ENCODE results near the gene MAFG.
A peak's percentile ranks its signal among the peaks of the same experiment; 100 is the strongest.

MAFG gene

DNA sequence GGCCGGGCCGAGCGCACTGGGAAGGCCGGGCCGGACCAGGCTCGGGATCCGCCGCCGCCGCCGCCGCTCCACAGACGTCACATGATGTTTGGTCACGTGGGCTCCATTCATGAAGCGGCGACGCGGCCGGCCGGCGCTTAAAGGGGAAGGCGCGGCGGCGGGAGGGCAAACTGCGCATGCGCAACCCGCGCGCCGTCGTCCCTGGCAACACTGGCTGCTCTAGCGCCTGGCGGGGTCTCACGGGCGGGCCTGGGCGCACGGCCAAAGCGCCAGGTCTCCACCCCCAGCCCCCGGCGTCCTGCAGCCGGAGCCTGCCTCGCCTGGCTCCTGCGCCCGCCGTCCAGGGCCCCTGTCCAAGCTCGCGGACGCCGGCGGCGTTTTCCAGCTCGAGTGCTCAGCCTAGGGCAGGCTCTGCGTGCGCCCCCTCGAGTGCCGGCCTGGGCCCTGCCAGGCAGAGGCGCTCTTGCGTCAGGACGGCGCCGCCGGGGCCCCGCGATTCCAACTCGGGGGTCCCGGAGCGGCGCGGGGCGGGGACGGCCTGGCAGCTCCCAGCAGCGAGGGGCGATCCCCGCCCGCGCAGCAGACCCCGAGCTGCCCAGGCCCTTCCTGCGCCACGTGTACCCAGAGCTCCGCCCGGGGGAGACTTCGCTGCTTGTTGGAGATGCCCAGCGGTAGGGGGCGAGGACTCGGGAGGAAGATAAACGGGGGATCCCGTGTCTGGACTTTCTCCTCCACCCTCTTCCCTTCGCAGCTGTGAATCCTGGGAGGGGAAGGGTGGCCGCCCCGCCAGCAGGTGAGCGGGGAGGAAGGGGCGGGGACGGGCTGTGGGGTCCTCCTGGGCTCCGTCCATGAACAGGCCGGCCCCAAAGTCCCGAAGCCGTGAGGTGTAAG, at the start of gene MAFG:
Gene MAFG, minus strand, starts transcription at position 83 of the 891 bp plus-strand sequence. CDS start 4,550 bp downstream, outside the sequence.
- DNase-seq (ENCODE audit: low read depth, low spot score), result peak; percentile 33
- peak within 1 kb of the TSS; percentile 89 for H3K27ac ChIP-seq

DNA sequence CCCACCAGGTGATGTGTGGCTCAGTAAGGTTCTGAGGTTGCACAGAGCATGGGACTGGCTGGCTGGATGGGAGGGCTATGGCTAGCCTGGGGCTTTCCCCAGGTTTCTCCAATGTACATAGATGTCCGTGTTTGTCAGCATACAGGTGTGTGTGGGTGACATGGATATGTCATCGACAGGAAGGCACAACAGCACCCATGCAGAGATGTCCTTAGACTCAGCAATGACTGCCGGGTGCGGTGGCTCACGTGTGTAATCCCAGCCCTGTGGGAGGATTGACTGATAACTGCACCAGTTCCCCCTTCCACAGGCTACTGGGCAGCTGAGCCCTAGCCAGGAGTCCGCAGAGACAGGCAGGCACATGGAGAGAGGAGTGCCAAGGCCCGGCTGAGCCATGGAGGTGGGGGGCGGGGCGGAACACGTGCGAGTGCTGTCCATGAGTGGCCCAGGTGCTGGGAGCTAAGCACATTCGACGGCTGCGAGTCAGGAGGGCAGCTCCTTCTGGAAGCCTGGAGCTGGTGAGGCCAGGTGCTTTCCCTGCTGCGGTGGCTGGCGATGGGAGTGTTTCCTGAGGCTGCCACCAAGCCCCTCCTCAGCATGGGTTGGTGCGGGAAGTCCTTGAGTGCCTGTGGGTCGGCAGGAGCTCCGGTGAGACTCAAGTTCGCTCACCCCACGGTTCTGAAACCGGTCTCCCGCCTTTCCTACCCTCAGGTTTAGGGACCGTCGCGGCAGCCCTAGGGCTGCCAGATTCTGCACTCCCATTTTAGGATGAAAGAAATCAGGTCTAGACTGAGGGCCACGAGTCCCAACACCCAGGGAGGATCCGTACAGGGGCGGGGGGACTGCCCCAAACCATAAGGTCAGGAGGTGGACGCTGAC, 49.0 kb upstream of the MAFG start:
- DNase-seq (ENCODE audit: low read depth, low spot score), result no peak
- peak overlapping the region; percentile 67 for H3K27ac ChIP-seq

DNA sequence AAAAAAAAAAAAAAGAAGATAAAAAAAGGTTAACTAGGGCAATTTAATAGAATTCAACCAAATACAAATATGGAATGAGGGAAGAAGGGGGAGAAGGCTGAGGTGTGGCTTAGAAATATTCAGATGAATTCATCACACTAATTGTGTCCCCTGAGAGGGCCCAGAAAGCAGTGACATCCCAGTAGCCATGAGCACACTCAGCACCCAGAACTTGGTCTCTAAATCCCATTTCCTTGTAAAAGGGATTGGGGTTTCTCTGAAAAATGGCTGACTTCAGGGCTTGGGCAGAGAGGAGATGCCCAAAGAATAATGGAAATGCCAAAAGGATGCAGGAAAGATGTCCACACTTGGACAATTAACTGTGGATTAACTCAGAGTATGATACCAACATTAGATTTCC, 45.9 kb upstream of the MAFG start:
- DNase-seq (ENCODE audit: low read depth, low spot score), result no peak
- no peak overlapping the region for H3K27ac ChIP-seq

DNA sequence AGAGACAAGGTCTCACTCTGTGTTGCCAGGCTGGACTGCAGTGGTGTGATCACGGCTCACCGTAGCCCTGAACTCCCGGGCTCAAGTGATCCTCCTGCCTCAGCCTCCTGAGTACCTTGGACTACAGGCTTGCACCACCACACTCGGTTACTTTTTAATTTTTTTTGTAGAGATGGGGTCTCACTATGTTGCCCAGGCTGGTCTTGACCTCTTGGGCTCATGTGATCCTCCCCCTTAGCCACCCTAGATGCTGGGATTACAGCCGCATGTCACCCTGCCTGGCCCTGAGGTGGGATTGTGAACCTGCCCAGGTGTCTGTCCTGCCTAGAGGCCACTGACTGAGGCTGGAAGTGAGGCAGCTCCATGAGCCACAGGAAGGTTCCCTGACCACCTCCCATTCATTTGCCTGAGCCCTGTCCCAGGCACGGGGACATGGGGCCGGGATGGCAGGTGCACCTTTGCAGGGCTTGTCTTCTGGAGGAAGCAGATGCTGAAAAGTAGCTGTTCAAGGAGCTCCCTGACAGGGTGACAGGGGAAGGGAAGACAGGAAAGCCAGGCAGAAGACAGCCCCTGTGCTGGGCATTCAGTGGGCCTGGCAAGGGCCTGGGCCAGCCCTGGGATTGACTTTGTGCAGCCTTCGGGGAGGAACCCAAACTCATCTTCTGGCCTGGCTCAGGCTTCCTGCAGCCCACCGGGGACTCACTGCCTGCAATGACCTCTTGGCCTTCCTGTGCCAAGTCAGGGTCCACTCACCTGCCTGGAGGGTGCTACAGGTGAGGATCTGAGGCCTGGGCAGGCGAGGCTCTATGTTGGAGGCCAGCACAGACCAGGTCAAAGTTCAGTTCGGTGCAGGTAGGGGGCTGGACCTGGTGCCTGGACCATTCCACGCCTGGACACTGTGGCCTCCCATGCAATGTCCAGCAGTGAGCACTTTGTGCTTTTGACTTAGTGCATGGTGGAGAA, 41.6 kb upstream of the MAFG start:
- DNase-seq (ENCODE audit: low read depth, low spot score), result no peak
- H3K27ac ChIP-seq, result no peak overlapping the region

DNA sequence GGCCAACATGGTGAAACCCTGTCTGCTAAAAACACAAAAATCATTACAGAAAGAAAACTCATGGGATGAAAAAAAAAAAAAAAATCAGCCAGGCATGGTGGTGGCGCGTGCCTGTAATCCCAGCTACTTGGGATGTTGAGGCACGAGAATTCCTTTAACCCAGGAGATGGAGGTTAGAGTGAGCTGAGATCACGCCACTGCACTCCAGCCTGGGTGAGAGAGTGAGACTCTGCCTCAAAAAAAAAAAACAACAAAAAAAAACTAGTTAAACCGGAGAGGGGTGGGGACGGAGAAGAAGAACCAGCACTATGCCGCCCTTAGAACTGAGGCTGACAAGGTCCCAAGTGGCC, 40.8 kb upstream of the MAFG start:
- no peak overlapping the region for H3K27ac ChIP-seq
- no peak for DNase-seq (ENCODE audit: low read depth, low spot score)

DNA sequence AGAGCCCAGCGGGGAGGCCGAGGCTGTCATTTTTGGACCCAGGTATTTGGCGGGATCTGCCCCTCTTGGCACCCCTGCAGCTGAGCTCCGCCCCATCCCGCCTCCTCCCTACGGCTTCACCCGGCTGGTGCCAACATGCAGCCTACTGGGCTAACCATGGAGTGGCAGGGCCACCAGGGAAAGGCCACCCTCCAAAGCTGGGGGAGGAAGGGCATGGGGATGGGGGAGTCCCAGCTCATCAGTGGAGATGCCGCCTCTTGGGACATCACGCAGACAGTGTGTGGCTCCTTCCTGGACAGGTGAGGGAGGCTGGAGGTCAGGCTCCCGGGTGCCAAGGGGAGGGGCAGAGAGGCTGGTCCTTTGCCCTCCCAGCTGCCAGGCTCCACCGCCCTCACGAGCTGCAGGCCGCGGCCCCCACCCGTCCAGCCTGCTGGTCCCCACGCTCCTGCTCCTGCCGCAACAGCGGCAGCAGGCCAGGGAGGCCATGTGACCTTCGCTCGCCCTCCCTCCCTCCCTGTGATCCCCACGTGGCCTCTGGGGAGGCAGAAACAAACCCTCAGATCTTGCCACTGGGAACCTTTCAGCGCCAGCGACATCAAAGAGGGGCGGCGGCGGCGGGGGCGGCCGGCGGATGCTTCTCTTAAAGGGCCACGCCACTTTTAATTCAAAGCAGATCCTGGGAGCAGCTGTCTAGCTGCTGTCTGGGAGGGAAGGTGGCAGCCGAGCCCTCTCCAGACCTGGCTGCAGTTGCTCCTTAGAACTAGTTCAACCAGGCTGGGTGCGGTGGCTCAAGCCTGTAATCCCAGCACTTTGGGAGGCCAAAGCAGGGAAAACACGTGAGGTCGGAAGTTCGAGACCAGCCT, 40.2 kb upstream of the MAFG start:
- DNase-seq (ENCODE audit: low read depth, low spot score), result no peak
- no peak overlapping the region for H3K27ac ChIP-seq

DNA sequence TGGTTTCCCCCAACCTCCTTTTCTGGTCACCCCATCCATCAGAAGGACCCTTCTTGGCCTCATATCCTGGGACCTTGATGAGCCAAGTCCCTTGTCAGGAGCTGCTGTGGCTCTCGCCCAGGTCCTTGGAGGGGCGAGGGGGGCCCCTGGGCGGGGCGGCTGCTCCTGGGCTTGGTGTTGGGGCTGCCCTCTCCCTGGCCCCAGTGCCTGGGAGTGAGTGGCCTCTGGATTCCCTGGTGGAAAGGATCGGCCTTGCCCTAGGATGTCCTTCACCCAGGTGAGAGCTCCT, 39.7 kb upstream of the MAFG start:
- no peak for DNase-seq (ENCODE audit: low read depth, low spot score)
- H3K27ac ChIP-seq, result no peak overlapping the region

DNA sequence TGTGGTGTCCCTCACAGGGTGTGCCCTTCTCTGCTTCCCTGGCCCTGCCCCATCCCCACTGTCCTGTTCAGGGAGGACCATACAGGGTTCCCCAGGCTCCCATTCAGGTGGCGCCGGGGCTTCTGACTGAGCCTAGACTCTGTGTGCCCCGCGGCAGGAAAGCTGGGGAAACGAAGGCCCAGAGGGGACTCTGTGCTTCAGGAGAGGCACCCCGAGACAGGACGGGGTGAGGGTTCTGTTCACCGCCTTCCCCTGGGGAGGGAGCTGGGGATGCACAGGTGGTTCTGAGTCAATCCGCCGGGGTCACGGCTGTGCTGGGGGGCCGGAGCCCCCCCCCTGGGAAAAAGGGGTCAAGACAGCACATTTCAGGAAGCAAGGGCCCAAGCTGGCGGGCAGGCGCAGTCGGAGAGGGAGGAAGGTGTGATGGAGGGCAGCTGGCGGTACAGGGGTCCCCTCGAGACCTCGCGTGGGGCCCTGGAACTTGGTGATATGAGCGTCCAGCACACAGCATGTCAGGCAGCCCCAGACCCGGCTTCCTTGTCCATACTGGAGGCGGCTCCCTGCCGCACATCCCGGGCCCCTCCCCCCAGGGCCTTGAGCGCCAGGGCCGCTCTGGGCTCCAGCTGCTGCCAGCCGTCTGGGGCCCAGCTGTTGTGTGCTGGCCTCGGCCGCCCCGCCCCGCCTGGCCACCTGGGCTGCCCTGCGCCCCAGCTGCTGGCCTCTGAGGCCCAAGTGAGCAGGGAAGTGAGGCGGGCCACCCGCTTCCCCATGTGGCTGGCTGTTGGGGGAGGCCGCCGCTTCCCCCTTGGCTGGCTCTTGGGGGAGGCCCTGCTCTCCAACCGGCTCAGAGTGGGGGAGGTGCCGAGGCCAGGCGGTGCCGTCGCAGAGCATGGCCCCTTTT, 39.1 kb upstream of the MAFG start:
- no peak for DNase-seq (ENCODE audit: low read depth, low spot score)
- H3K27ac ChIP-seq, result no peak overlapping the region

DNA sequence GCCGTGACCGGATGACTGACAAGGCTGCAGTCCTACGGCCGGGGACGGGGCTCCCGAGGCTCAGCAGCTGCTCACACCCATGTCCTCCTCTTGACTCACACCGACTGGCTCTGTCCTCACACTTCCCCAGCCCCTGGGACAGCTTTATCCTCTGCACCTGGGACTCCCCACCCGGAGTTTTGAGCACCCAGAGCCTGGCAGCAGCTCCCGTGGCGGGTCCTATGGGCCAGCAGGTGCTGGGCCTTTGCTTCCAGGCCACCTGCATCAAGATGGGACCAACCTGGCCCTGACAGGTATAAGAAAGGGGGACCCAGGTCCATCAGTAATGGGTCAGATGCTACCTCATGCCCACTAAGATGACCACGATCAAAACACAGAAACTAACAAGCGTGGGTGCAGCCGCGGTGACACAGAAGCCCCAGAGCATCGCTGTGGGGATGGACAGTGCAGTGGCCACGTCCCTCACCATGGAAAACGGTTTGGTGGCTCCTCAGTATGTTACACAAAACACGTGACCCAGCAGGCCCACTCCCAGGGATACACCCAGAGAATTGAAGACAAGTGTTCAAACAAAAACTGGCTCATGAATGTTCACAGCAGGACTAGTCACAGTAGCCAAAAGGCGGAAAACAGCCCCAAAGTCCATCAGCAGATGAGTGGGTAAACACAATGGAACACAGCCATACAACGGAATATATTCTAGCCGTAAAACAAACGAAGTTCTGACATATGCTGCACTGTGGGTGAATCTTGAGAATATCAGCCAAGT, 36.7 kb upstream of the MAFG start:
- no peak for DNase-seq (ENCODE audit: low read depth, low spot score)
- H3K27ac ChIP-seq, result no peak overlapping the region

DNA sequence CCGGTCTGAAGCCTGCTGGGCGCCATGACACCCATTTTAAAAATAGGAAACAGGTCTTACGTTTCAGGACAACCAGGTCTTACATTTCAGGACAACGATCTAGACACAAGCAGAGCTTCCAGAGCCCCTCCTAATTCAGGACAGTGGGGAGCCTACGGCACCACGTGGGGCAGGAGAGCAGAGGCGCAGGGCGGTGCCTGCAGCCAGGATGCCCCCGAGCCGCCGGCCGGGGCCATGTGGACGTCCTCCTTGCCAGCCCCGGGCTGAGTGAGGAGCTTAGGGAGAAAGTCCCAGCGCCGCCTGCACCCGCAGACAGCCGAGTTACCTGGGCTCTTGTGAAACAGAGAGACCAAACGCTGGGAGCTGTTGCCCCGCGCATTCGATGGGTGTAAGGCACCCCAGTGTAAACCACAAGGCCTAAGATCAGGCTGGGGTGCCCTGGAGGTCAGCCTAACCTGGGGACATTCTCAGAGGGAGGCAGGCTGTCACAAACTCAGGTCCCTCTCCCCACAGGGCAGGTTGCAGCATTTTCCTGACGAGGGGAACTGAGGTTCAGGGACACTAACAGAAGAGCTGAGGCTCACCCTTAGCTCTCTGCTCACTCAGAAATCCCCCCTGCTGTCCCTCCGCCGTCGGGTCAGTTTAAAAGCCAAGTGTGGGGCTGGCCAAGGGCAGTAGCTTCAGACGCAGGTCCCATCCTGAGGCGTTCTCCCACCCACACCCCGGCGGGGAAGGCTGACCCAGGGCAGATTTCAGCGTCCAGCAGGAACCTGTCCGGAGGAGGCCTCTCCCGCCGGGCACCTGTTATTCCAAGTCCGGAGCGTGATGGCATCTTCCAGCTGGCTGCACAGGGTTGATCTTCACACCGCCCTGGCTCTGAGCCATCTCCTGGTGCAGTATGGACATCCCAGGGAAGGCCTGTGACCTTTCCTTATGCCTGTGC, 35.2 kb upstream of the MAFG start:
- no peak overlapping the region for H3K27ac ChIP-seq
- no peak for DNase-seq (ENCODE audit: low read depth, low spot score)

DNA sequence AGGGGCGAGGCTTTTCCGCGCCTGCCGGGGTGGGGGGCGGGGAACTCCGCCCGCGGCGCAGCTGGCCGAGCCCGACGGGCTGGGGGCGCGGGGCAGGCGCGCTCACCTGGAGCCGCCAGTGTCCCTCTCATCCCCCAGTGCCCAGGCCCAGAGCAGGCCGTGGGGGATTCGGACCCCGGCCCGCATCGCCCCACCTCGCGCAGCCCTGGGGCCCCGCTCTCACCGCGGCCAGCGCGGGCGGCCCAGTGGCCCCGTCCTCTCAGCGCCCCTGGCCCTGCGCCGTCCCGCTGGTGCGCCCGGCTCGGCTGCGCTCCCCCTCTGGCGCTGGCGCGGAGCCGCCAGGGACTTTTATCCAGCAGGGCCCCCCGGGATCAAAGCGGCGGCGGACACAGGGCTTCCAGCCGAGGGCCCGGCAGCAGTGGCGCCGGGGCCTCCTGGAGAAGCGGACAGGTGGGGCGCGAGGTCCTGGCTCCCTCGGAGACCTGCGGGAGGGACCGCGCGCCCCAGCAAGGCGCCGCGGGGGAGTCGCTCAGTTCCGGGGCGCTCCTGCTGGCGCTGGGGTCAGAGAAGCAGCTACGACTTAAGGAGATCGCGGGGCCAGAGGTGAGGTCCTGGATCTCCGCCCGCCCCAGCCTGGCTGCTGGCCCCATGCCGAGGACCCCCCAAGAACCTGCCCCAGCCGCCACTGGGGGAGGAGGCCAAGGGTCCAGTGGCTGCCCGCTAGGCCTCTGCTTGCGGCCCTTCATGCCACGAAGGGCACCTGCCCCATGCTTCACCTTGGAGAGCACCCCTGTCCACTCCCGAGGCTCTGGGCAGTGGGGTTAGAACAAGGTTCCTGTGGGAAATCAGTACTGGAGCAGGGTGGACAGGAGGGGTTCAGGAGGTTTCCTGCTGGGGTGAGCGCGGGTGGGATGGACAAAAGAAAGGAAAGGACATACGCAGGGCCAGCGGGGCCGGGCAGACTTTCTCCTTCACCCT, 34.3 kb upstream of the MAFG start:
- no peak overlapping the region for H3K27ac ChIP-seq
- no peak for DNase-seq (ENCODE audit: low read depth, low spot score)

DNA sequence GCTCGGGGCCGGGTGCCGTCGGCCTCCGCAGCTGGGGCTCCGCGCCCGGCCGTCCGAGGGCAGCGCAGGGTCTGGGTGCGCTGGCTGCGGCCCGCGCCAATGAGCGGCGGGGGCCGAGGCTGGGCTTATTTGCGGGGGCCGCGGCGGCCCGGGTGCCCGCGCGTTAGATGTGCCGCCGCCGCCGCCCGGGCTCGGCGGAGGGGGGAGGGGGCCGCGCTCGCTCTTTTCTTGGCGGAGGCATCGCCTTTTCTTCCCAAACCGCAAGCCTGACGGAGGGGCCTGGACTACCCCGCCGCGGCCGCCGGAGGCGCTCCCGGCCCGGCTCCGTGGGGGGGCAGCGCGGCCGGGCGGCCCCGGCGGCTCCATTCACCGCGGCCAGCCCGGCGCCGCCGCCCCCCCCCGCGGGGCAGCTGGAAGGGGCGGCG, 33.6 kb upstream of the MAFG start, which contains the start of gene NOTUM:
Gene NOTUM, minus strand, starts transcription at position 101 of the 425 bp plus-strand sequence. CDS start 278 bp downstream, outside the sequence.
- no peak for DNase-seq (ENCODE audit: low read depth, low spot score)
- H3K27ac ChIP-seq, result no peak within 1 kb of the TSS

DNA sequence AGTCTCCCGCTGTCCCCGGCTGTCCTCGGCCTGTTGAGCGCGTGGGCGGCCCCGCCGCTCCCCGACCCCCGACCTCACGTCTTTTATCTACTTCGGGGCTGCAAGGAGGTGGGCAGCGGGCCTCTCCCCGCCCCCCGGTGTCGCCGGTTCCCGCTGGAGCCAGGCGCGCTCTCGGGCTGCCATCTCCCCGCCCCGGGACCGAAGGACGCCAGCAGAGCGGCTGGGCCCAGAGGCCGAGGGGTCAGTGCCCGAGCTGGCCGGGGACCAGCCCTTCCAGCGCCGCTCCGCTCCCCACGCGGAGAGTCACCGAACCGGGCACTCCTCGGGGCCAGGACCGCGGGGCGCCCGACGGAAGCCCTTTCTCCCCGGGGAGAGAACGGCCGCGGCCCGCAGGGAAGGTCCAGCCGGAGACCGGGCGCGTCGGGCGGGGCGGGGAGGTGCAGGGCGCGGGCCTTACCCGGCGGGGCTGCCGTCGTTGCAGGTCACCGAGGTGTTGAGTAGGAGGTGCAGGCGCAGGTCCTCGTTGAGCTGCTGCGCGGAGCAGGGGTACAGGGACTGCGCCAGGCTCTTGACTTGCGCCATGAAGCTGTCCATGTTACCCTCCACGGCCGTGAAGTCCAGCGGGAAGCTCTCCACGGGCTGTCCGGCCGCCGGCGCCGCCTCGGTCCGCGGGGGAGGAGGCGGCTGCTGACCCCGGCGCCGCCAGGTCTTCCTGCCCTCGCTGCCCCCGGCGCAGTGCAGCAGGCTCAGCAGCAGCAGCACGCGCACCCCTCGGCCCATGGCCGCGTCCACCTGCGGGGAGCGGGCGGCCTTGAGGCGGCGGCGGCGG, 32.8 kb upstream of the MAFG start:
- H3K27ac ChIP-seq, result no peak overlapping the region
- DNase-seq (ENCODE audit: low read depth, low spot score), result no peak

DNA sequence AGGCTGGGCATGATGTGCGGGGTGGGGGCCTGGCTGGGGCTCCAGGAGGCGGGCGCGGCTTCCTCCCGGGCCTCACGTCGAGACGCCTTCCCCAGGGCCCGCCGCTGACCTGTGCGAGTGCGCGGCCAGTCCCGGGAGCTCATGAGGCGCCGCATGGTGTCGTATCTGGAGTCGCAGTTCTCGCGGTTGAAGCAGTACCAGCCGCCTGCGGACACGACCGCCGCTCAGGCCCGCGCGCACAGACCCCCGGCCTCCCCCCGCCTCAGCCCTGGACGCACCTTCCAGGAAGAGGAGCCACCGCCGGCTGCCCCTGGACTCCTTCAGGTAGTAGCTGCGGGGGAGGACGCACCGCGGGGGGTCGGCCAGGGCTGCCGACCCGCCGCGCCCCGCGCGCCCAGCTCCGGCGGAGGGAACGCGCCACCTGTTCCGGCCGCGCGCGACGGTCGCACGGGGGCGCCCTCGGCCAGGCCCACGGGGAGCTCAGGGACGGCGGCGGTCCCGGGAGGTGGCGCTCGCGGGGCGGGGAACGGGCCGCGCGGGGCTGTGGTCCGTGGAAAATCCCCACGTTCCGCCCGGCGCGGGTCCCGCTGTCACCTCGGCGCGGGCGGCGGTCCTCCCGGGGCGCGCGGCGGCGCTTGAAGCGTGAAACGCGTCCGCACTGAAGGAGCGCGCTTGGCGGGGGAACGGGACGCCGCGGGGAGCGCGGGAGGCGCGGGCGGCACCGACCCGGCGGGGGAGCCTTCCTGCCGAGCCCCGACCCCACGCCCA, 32.0 kb upstream of the MAFG start:
- no peak for DNase-seq (ENCODE audit: low read depth, low spot score)
- H3K27ac ChIP-seq, result no peak overlapping the region

Data from epithelial cell of prostate (primary cell).